Lung (tissue), 12 donors: ENCODE data around the gene TMEM92. TPM values are rescaled to one million over a fixed set of nuclear protein-coding genes. Genes with fewer than 3 reads are reported as not detected.

Experiments used
- ATAC-seq: fragments of 200-7000 bp; cut with Tn5 transposase; one replicate; pipeline ENCODE4 v1.9.1; 2020; ENCODE audit warnings: moderate number of reproducible peaks; ENCODE audit not compliant: insufficient read depth, low FRiP score
- DNase-seq, 3 donors: peaks; one replicate each; pipeline ENCODE4 v3.0.0-alpha.2; 2013 to 2017
- H3K27ac ChIP-seq, 2 donors: one replicate each; pipeline ENCODE4 v1.5.1; 2013; ENCODE audit warnings: mild to moderate bottlenecking in 2 of 2, moderate library complexity in 2 of 2, control low read depth in 1 of 2, inconsistent platforms in 1 of 2, low read depth in 1 of 2, low read length in 1 of 2
- H3K27me3 ChIP-seq, 3 donors: one replicate each; pipeline ENCODE4 v1.5.1; 2013; ENCODE audit warnings: low read length in 2 of 3; ENCODE audit not compliant: control insufficient read depth in 3 of 3, insufficient read depth in 3 of 3
- H3K36me3 ChIP-seq, 4 donors: one replicate each; pipeline ENCODE4 v1.5.1; 2013; ENCODE audit warnings: low read length in 4 of 4, mild to moderate bottlenecking in 1 of 4, moderate library complexity in 1 of 4; ENCODE audit not compliant: control insufficient read depth in 4 of 4, insufficient read depth in 4 of 4
- H3K4me1 ChIP-seq, 5 donors: one replicate each; pipeline ENCODE4 v1.5.1; 2013; ENCODE audit warnings: low read length in 5 of 5, mild to moderate bottlenecking in 2 of 5, moderate library complexity in 1 of 5; ENCODE audit not compliant: control insufficient read depth in 5 of 5, insufficient read depth in 5 of 5
- H3K4me3 ChIP-seq: one replicate; pipeline ENCODE4 v1.5.1; 2013; ENCODE audit warnings: mild to moderate bottlenecking, control low read depth, moderate library complexity
- H3K9ac ChIP-seq, 2 donors: one replicate each; pipeline ENCODE4 v1.5.1; 2013; ENCODE audit warnings: low read length in 2 of 2, control low read depth in 1 of 2; ENCODE audit not compliant: insufficient read depth in 1 of 2
- H3K9me3 ChIP-seq, 4 donors: one replicate each; pipeline ENCODE4 v1.5.1; 2013; ENCODE audit warnings: low read length in 3 of 4, mild to moderate bottlenecking in 1 of 4, moderate library complexity in 1 of 4; ENCODE audit not compliant: control insufficient read depth in 4 of 4, insufficient read depth in 3 of 4
- CTCF ChIP-seq: IDR thresholded peaks from 2 replicates; pipeline ENCODE4 v1.5.1; 2012; ENCODE audit warnings: mild to moderate bottlenecking; ENCODE audit errors: control extremely low read depth, extremely low read depth
- WGBS, 2 donors: extraction: QIAGEN DNeasy Blood & Tissue Kit; methylation state at CpG; one replicate each; pipeline ENCODE4 v1.1.7; 2013; 5-methylcytosine and 5-hydroxymethylcytosine counted together
- polyA plus RNA-seq, 2 donors: library from polyadenylated mRNA; stranded (reverse); fragments of 200-250 nt; gene quantifications; one replicate each; pipeline ENCODE4 v1.2.1, GENCODE V29; 2013
- total RNA-seq, 2 donors: library from RNA; depleted of rRNA in 1 of 2; stranded (reverse); fragments of >200 nt in 1 of 2; gene quantifications; one replicate each; pipeline ENCODE4 v1.2.1, GENCODE V29; 2014 to 2021
- donor health status: control.
- donor health status: control.
- donor health status: Bipolar disorder and iron deficiency.
- donor health status: healthy.
- donor health status: DM: yes; HTN: yes; CAD: no.

TMEM92 gene
- total and polyA plus RNA-seq, 4 donors = 0.63 to 8.0 (median 5.9) TPM

DNA sequence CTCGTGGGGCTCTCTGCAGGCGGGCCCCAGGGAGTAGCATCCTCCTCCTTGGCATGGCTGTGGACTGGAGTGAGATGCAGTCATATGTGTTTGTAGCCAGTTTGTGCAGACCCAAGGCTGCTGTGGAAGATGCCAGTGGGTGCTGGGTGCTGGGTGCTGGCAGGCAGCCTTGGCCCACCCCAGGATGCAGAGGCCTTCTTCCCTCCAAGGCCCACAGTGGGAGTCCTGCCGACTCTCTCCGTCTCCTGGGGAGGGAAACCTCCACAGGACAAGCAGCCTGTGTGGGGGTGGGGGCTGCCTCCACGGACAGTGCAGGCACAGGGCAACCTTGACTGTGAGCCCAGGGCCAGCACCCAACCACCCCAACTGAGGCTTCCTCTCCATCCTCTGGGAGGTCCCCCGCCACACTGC, 13.8 kb upstream of the TMEM92 start:
- no peaks in the 10 kb centered on the region for H3K36me3 ChIP-seq
- WGBS, 2 donors = 86 to 91% methylated on average over 6 of the region's 6 CpGs
- no peak overlapping the region for H3K4me3 ChIP-seq
- no peaks in the 10 kb centered on the region for H3K27me3 ChIP-seq
- no peak for TF ChIP-seq CTCF
- ATAC-seq (no peak), DNase-seq (no peak)
- H3K9me3 ChIP-seq = no peaks in the 10 kb centered on the region
- H3K9ac ChIP-seq = no peak overlapping the region
- H3K4me1 ChIP-seq = peaks cover 0 to 54% (median 21%) of the 10 kb centered on the region in 5 donors
- H3K27ac ChIP-seq = no peak overlapping the region

DNA sequence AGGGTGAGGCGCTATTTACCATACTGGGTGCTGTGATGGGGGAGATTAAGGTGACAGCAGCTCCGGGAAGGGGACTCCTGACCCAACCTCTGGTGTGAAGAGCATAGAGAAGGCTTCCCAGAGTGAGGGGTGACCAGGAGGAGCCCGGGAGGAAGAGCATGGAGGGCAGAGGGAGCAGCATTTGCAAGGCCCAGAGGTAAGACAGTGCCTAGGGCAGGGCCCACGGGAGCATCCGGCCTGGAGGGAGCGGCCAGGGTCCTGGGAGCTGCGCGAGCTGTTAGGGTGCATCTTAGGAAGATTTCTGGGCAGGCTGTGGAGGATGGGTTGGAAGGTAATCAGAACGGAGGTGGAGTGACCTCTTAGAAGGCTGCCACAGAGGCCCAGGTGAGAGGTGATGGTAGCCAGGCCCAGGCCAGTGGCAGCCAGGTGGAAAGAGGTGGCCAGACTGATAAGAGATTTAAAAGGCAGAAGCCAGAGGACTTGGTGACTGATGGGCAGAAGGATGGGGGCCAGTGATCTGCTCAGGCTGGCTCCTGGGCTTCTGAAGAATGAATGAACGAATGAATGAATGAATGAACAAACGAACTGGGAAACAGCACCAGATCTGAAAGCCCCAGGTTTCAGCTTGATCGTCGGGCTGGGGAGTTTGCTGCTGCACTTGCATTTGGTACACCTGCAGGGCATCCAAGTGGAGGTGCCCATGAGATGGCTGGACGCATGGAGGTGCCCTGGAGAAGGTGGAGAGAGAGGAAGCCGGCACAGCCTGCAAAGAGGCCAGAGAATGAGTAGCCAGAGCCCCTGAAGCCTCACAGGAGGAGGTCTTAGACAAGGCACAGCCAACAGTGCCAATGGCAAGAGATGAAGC, 13.0 kb upstream of the TMEM92 start:
- ATAC-seq (no peak), DNase-seq (no peak)
- 90 to 95% methylated on average over 15 of the region's 15 CpGs for WGBS, 2 donors
- Histone ChIP-seq H3K4me1 (peaks cover 0 to 61% (median 28%) of the 10 kb centered on the region in 5 donors), H3K27me3 (no peaks in the 10 kb centered on the region), H3K9ac (no peak overlapping the region), H3K4me3 (no peak overlapping the region), H3K36me3 (no peaks in the 10 kb centered on the region), H3K9me3 (no peaks in the 10 kb centered on the region), H3K27ac (no peak overlapping the region)
- no peak for TF ChIP-seq CTCF

- no peak overlapping the region for H3K27ac ChIP-seq
- peaks cover 0 to 71% (median 34%) of the 10 kb centered on the region in 5 donors for H3K4me1 ChIP-seq
- no peak overlapping the region for H3K9ac ChIP-seq
- TF ChIP-seq CTCF = no peak
- no peaks in the 10 kb centered on the region for H3K27me3 ChIP-seq
- H3K9me3 ChIP-seq = no peaks in the 10 kb centered on the region
- H3K36me3 ChIP-seq = no peaks in the 10 kb centered on the region
- DNase-seq = no peak
- H3K4me3 ChIP-seq = no peak overlapping the region
- ATAC-seq = no peak
- 82 to 88% methylated on average over 14 of the region's 14 CpGs for WGBS, 2 donors
Measured at GRCh38 chr17:50262001-50262794, 12.1 kb upstream of the TMEM92 start.
